Endothelial cell of umbilical vein (primary cell): ENCODE measurements around the gene RAP2A. TPM values are rescaled to one million over a fixed set of nuclear protein-coding genes. Genes with fewer than 3 reads are reported as not detected.

Experiments
- BruUV-seq: library from RNA; stranded (reverse); fragments of 400-500 nt; replicated peaks from 2 replicates; lab custom pipeline; 2021; lab: Mats Ljungman, UMichigan
- CTCF ChIA-PET: fragments of 300-600, 350-600 bp; sonication (Branson Sonifier 250); formaldehyde crosslinking; loops from one replicate; lab custom pipeline; 2021; ENCODE audit warnings: antibody characterized with exemption, inconsistent platforms; lab: Charles Lee
- POLR2A ChIA-PET: fragments of 300-600, 350-600 bp; sonication (Branson Sonifier 250); formaldehyde crosslinking; loops from one replicate; lab custom pipeline; 2021; ENCODE audit warnings: antibody characterized with exemption, inconsistent platforms; lab: Charles Lee
- DNase-seq: peaks from one replicate; pipeline ENCODE4 v3.0.0-alpha.2; 2011; ENCODE audit warnings: low read depth, low spot score
- FAIRE-seq: peaks from 2 replicates; lab custom pipeline; 2011; peaks lifted over from hg19 to GRCh38; lab: Jason Lieb, UNC
- H2AFZ ChIP-seq: 2 replicates; pipeline ENCODE4 v1.6.0; 2012; ENCODE audit warnings: low read depth, low read length, control low read depth, inconsistent platforms
- H3K27ac ChIP-seq: 2 replicates; pipeline ENCODE4 v1.5.1; 2011; ENCODE audit warnings: low read depth, mild to moderate bottlenecking, control low read depth, low read length, moderate library complexity; ENCODE audit not compliant: insufficient read depth
- H3K27me3 ChIP-seq, 2 experiments: 2 replicates each; pipeline versions ENCODE4 v1.6.0 to v1.6.1; 2011; ENCODE audit warnings: low read length in 2 of 2, mixed read lengths in 1 of 2; ENCODE audit not compliant: control insufficient read depth in 2 of 2, insufficient read depth in 2 of 2
- H3K36me3 ChIP-seq, 2 experiments: 2 replicates in 1 of 2; 3 replicates in 1 of 2; pipeline ENCODE4 v1.5.1; 2011; ENCODE audit warnings: low read length in 2 of 2, mild to moderate bottlenecking in 1 of 2, moderate library complexity in 1 of 2; ENCODE audit not compliant: control insufficient read depth in 2 of 2, insufficient read depth in 2 of 2; ENCODE audit errors: extremely low read depth in 1 of 2
- H3K4me1 ChIP-seq: 3 replicates; pipeline ENCODE4 v1.5.1; 2011; ENCODE audit warnings: mild to moderate bottlenecking, low read length; ENCODE audit not compliant: control insufficient read depth, insufficient read depth; ENCODE audit errors: extremely low read depth
- H3K4me2 ChIP-seq: 2 replicates; pipeline ENCODE4 v1.6.1; 2011; ENCODE audit warnings: low read length, control low read depth, mixed read lengths; ENCODE audit not compliant: insufficient read depth
- H3K4me3 ChIP-seq, 3 experiments: fragments of 200-600 bp in 1 of 3; sonication (generic), shearing (Covaris generic) in 1 of 3; replicated peaks in 1 of 3; 2 replicates each; pipeline ENCODE4 v1.5.1; 2011 to 2016; ENCODE audit warnings: control low read depth in 3 of 3, low read length in 3 of 3, mild to moderate bottlenecking in 2 of 3, inconsistent platforms in 1 of 3, low read depth in 1 of 3, moderate library complexity in 1 of 3; ENCODE audit not compliant: insufficient read depth in 1 of 3
- H3K79me2 ChIP-seq: 2 replicates; pipeline ENCODE4 v1.6.0; 2012; ENCODE audit warnings: low read length, inconsistent platforms; ENCODE audit not compliant: control insufficient read depth, insufficient read depth
- H3K9ac ChIP-seq: replicated peaks from 2 replicates; pipeline ENCODE3; 2011; ENCODE audit warnings: low read length, control low read depth; ENCODE audit not compliant: insufficient read depth; ENCODE audit errors: extremely low read depth
- H3K9me1 ChIP-seq: replicated peaks from 3 replicates; pipeline ENCODE4 v1.6.0; 2011; ENCODE audit warnings: mild to moderate bottlenecking, low read length; ENCODE audit not compliant: control insufficient read depth, insufficient read depth; ENCODE audit errors: extremely low read depth
- H3K9me3 ChIP-seq: replicated peaks from 2 replicates; pipeline ENCODE4 v1.5.1; 2012; ENCODE audit warnings: low read length, inconsistent platforms; ENCODE audit not compliant: control insufficient read depth, insufficient read depth
- H4K20me1 ChIP-seq: replicated peaks from 2 replicates; pipeline ENCODE3; 2011; ENCODE audit warnings: mild to moderate bottlenecking, low read length; ENCODE audit not compliant: control insufficient read depth, insufficient read depth; ENCODE audit errors: extremely low read depth
- EZH2 ChIP-seq: IDR thresholded peaks from 2 replicates; pipeline ENCODE4 v1.6.1; 2012; ENCODE audit warnings: borderline replicate concordance, low read depth, mild to moderate bottlenecking, moderate library complexity, low read length, inconsistent platforms; ENCODE audit not compliant: severe bottlenecking
- FOS ChIP-seq: IDR thresholded peaks from 2 replicates; pipeline ENCODE4 v1.6.1; 2011; ENCODE audit warnings: mild to moderate bottlenecking, low read length, moderate library complexity, borderline replicate concordance; ENCODE audit not compliant: insufficient read depth
- GATA2 ChIP-seq: IDR thresholded peaks from 2 replicates; pipeline ENCODE4 v1.7.0; 2011; ENCODE audit warnings: low read depth, mild to moderate bottlenecking, moderate library complexity, mixed read lengths, low read length; ENCODE audit not compliant: insufficient read length, insufficient read depth
- JUN ChIP-seq: IDR thresholded peaks from 2 replicates; pipeline ENCODE4 v1.6.1; 2011; ENCODE audit warnings: borderline replicate concordance, low read depth; ENCODE audit not compliant: insufficient read length, insufficient read depth
- MYC ChIP-seq: IDR thresholded peaks from one replicate; pipeline ENCODE4 v1.6.1; 2011; ENCODE audit warnings: mild to moderate bottlenecking, low read depth, low read length
- POLR2A ChIP-seq: IDR thresholded peaks from 2 replicates; pipeline ENCODE4 v1.6.1; 2012; ENCODE audit warnings: low read depth, mild to moderate bottlenecking, control low read depth, low read length
- POLR2AphosphoS5 ChIP-seq: IDR thresholded peaks from 2 replicates; pipeline ENCODE4 v1.6.1; 2012; ENCODE audit warnings: low read depth, mild to moderate bottlenecking, control low read depth, low read length, moderate library complexity; ENCODE audit not compliant: insufficient read depth
- dilution Hi-C: fragments of 300-500 bp; cut with MboI; formaldehyde crosslinking; loops from one replicate; pipeline ENCODE4 v1.15.0; 2019; ENCODE audit warnings: low sequenced_read_pairs; ENCODE audit not compliant: extremely low pct_ligation_motif_present
- intact Hi-C: fragments of 100-400 bp; cut with micrococcal nuclease; formaldehyde crosslinking; loops from one replicate; pipeline ENCODE4 v1.10.0; 2022
- polyA plus RNA-seq, 4 experiments: library from polyadenylated mRNA; depleted of rRNA in 3 of 4; stranded (reverse) in 3 of 4; unstranded in 1 of 4; fragments of >200 nt; gene quantifications; 2 replicates each; pipeline versions ENCODE4 v1.2.1 to v1.2.3, GENCODE V29; 2011 to 2012; ENCODE audit warnings: missing spikeins in 1 of 4
- total RNA-seq: library from RNA; stranded (reverse); gene quantifications from 2 replicates; pipeline ENCODE4 v1.2.3, GENCODE V29; 2021
- TF ChIP-seq, protein P1 (sequence below): IDR thresholded peaks from 2 replicates; pipeline ENCODE4 v1.6.1; 2011; ENCODE audit not compliant: insufficient read depth, insufficient read length
- TF ChIP-seq, protein P2 (sequence below), 2 donors: IDR thresholded peaks; 1 replicate in 1 of 2; 2 replicates in 1 of 2; pipeline ENCODE4 v1.5.1; 2011; ENCODE audit warnings: low read length in 2 of 2, mild to moderate bottlenecking in 2 of 2, moderate library complexity in 2 of 2, control low read depth in 1 of 2, inconsistent platforms in 1 of 2, low read depth in 1 of 2; ENCODE audit not compliant: insufficient read depth in 1 of 2; ENCODE audit errors: extremely low read depth in 1 of 2

Gene RAP2A
- total and polyA plus RNA-seq, 2 donors (not counting 3 experiments of a cell fraction or from before 2014, with no cell fraction given), result 7.8 to 44.4 TPM

DNA sequence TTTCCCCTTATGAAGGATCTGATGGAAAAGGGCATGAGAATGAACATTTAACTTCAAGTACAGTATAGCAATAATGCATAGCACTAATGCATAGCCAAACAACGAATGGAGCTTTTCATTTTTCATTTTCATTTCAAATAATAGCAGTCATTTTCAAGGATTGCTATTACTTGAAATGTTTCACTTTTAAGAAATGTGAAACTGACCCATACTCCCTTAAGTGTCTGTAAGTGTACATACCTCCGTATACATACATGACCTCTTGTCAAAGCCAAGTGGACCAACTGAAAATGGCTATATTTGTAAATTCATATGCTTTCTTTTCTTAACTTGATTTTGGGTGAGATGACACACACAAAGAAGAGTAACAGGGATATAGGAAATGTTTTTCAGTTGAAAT is 3.8 kb downstream of the RAP2A start:
- H4K20me1 ChIP-seq, result no peaks in the 10 kb centered on the region
- no peak overlapping the region for H3K27ac ChIP-seq
- no TSS peak for BruUV-seq
- peaks cover 24% of the 10 kb centered on the region for H3K4me1 ChIP-seq
- ChIA-PET CTCF (interaction anchor here (1.1 kb wide), 1 partner anchor 221 kb away, joined by 3 read pairs; no protein-coding TSS in a partner anchor), POLR2A (no interaction called here)
- DNase-seq (no peak), FAIRE-seq (no peak)
- H3K9me1 ChIP-seq, result no peaks in the 10 kb centered on the region
- H3K27me3 ChIP-seq, result no peaks in the 10 kb centered on the region
- H3K4me3 ChIP-seq, result no peak overlapping the region
- no peak overlapping the region for H3K9ac ChIP-seq
- no peak overlapping the region for H3K4me2 ChIP-seq
- H2AFZ ChIP-seq, result no peak overlapping the region
- intact Hi-C loops (loop anchor here (10.0 kb wide), 1 partner anchor 1383 kb away; the partner anchor contains the start of gene UGGT2), dilution Hi-C loops (no loop called here)
- TF ChIP-seq EZH2 (no peak), JUN (no peak), POLR2AphosphoS5 (no peak), FOS (no peak), MYC (no peak), POLR2A (no peak), GATA2 (no peak)
- TF ChIP-seq, protein P1, sequence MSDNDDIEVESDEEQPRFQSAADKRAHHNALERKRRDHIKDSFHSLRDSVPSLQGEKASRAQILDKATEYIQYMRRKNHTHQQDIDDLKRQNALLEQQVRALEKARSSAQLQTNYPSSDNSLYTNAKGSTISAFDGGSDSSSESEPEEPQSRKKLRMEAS, result no peak
- TF ChIP-seq, protein P2, sequence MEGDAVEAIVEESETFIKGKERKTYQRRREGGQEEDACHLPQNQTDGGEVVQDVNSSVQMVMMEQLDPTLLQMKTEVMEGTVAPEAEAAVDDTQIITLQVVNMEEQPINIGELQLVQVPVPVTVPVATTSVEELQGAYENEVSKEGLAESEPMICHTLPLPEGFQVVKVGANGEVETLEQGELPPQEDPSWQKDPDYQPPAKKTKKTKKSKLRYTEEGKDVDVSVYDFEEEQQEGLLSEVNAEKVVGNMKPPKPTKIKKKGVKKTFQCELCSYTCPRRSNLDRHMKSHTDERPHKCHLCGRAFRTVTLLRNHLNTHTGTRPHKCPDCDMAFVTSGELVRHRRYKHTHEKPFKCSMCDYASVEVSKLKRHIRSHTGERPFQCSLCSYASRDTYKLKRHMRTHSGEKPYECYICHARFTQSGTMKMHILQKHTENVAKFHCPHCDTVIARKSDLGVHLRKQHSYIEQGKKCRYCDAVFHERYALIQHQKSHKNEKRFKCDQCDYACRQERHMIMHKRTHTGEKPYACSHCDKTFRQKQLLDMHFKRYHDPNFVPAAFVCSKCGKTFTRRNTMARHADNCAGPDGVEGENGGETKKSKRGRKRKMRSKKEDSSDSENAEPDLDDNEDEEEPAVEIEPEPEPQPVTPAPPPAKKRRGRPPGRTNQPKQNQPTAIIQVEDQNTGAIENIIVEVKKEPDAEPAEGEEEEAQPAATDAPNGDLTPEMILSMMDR (IDR thresholded peaks at IDR 0.05; ENCODE audit: extremely low read depth in 1 of 2, insufficient read depth in 1 of 2, low read depth in 1 of 2, low read length in 2 of 2), result no peak
- H3K9me3 ChIP-seq, result no peaks in the 10 kb centered on the region
- H3K36me3 ChIP-seq, result no peaks in the 10 kb centered on the region
- peaks cover 59% of the 10 kb centered on the region for H3K79me2 ChIP-seq
